HCT116 (cell line): ENCODE results near the gene LSAMP. TPM values are rescaled to one million over a fixed set of nuclear protein-coding genes. Genes with fewer than 3 reads are reported as not detected.
A peak's percentile ranks its signal among the peaks of the same experiment; 100 is the strongest.

Source experiments
- ATAC-seq: fragments of 200-7000 bp; cut with Tn5 transposase; 2 replicates; pipeline ENCODE4 v1.9.1; 2020; ENCODE audit warnings: mild to moderate bottlenecking, moderate library complexity
- BruUV-seq: library from RNA; stranded (reverse); fragments of 400-500 nt; replicated peaks from 2 replicates; lab custom pipeline; 2021; lab: Mats Ljungman, UMichigan
- CTCF ChIA-PET: fragments of 300-600 bp; sonication (Branson Sonifier 250); formaldehyde crosslinking; loops from one replicate; lab custom pipeline; 2021; ENCODE audit warnings: antibody characterized with exemption; lab: Charles Lee
- POLR2A ChIA-PET: fragments of 300-600, 350-600 bp; sonication (Branson Sonifier 250); formaldehyde crosslinking; loops from one replicate; lab custom pipeline; 2021; ENCODE audit warnings: antibody characterized with exemption; lab: Charles Lee
- RAD21 ChIA-PET, 2 experiments: fragments of 300-600 bp; sonication (Branson Sonifier 250); formaldehyde crosslinking; loops; one replicate each; lab custom pipeline; 2023; ENCODE audit warnings: low total read pairs in 2 of 2; ENCODE audit not compliant: uncharacterized antibody in 2 of 2, unreplicated experiment in 2 of 2, low non-redundant PET in 1 of 2; lab: Charles Lee
- DNase-seq: peaks from one replicate; pipeline ENCODE4 v3.0.0-alpha.2; 2010; ENCODE audit warnings: low read depth, low spot score
- H2AFZ ChIP-seq: fragments of 200-600 bp; shearing (Covaris generic), sonication (generic); 2 replicates; pipeline ENCODE4 v1.6.1; 2017; ENCODE audit warnings: low read depth, mixed run types, mixed read lengths, antibody characterized with exemption, low read length; ENCODE audit not compliant: poor library complexity, severe bottlenecking
- H3K27ac ChIP-seq: 2 replicates; pipeline ENCODE4 v1.5.1; 2012; ENCODE audit warnings: low read depth, low read length
- H3K27me3 ChIP-seq: fragments of 200-600 bp; sonication (generic); 2 replicates; pipeline ENCODE4 v1.6.1; 2016; ENCODE audit warnings: mixed run types, low read length, mixed read lengths; ENCODE audit not compliant: insufficient read depth
- H3K36me3 ChIP-seq, 2 experiments: fragments of 200-500 bp in 1 of 2; fragments of 200-600 bp in 1 of 2; sonication (Bioruptor generic) in 1 of 2; sonication (generic) in 1 of 2; 2 replicates each; pipeline versions ENCODE4 v1.5.1 to v1.6.1; 2014 to 2016; ENCODE audit warnings: low read length in 2 of 2, inconsistent platforms in 1 of 2, mixed read lengths in 1 of 2, mixed run types in 1 of 2; ENCODE audit not compliant: insufficient read depth in 2 of 2, control insufficient read depth in 1 of 2
- H3K4me1 ChIP-seq, 2 experiments: fragments of 200-600 bp in 1 of 2; sonication (generic) in 1 of 2; 2 replicates each; pipeline versions ENCODE4 v1.5.1 to v1.6.1; 2012 to 2017; ENCODE audit warnings: low read length in 2 of 2, inconsistent platforms in 1 of 2, mild to moderate bottlenecking in 1 of 2, mixed read lengths in 1 of 2, mixed run types in 1 of 2, moderate library complexity in 1 of 2; ENCODE audit not compliant: insufficient read depth in 2 of 2, control insufficient read depth in 1 of 2
- H3K4me2 ChIP-seq: fragments of 200-600 bp; sonication (generic); 2 replicates; pipeline ENCODE4 v1.6.1; 2017; ENCODE audit warnings: mixed run types, low read length, mixed read lengths
- H3K4me3 ChIP-seq, 2 experiments: fragments of 200-600 bp in 1 of 2; sonication (generic) in 1 of 2; replicated peaks in 1 of 2; 2 replicates each; pipeline ENCODE4 v1.5.1; 2011 to 2016; ENCODE audit warnings: low read length in 2 of 2, control low read depth in 1 of 2, low read depth in 1 of 2, mild to moderate bottlenecking in 1 of 2, mixed read lengths in 1 of 2, mixed run types in 1 of 2
- H3K79me2 ChIP-seq: fragments of 200-600 bp; sonication (generic); 2 replicates; pipeline ENCODE4 v1.6.1; 2017; ENCODE audit warnings: mild to moderate bottlenecking, mixed run types, low read length, moderate library complexity, mixed read lengths; ENCODE audit not compliant: insufficient read depth
- H3K9ac ChIP-seq: fragments of 200-600 bp; sonication (generic); 2 replicates; pipeline ENCODE4 v1.6.1; 2016; ENCODE audit warnings: low read length, mixed read lengths
- H3K9me2 ChIP-seq: fragments of 200-600 bp; sonication (generic), shearing (Covaris generic); 2 replicates; pipeline ENCODE4 v1.6.1; 2017; ENCODE audit warnings: mixed run types, mild to moderate bottlenecking, moderate library complexity; ENCODE audit not compliant: insufficient read depth
- H3K9me3 ChIP-seq, 2 experiments: fragments of 200-500 bp in 1 of 2; fragments of 200-600 bp in 1 of 2; sonication (Bioruptor generic) in 1 of 2; sonication (generic) in 1 of 2; 2 replicates each; pipeline ENCODE4 v1.6.1; 2014 to 2017; ENCODE audit warnings: low read length in 2 of 2, mixed read lengths in 2 of 2, inconsistent platforms in 1 of 2, low read depth in 1 of 2, mild to moderate bottlenecking in 1 of 2, mixed run types in 1 of 2, moderate library complexity in 1 of 2; ENCODE audit not compliant: control insufficient read depth in 1 of 2, insufficient read depth in 1 of 2
- H4K20me1 ChIP-seq: fragments of 200-600 bp; sonication (generic), shearing (Covaris generic); 2 replicates; pipeline ENCODE4 v1.6.1; 2017; ENCODE audit warnings: mixed run types, mild to moderate bottlenecking, moderate library complexity; ENCODE audit not compliant: insufficient read depth
- CBX3 ChIP-seq: IDR thresholded peaks from 2 replicates; pipeline ENCODE4 v1.6.1; 2012; ENCODE audit warnings: low read depth
- EGR1 ChIP-seq: IDR thresholded peaks from 2 replicates; pipeline ENCODE4 v1.6.1; 2012; ENCODE audit warnings: low read depth
- ELF1 ChIP-seq: IDR thresholded peaks from 2 replicates; pipeline ENCODE4 v1.6.1; 2012; ENCODE audit warnings: low read depth, borderline replicate concordance
- EZH2 ChIP-seq: fragments of 200-600 bp; sonication (generic); IDR thresholded peaks from 2 replicates; pipeline ENCODE4 v1.6.1; 2017; ENCODE audit warnings: antibody characterized with exemption, mixed run types
- FOSL1 ChIP-seq: IDR thresholded peaks from 2 replicates; pipeline ENCODE4 v1.6.1; 2012; ENCODE audit warnings: low read depth
- POLR2A ChIP-seq: IDR thresholded peaks from 2 replicates; pipeline ENCODE4 v1.7.0; 2011; ENCODE audit warnings: borderline replicate concordance; ENCODE audit not compliant: insufficient read depth, insufficient read length; ENCODE audit errors: extremely low read depth
- RAD21 ChIP-seq: IDR thresholded peaks from 2 replicates; pipeline ENCODE4 v1.6.1; 2012; ENCODE audit warnings: low read depth, mild to moderate bottlenecking
- SIN3A ChIP-seq: IDR thresholded peaks from 2 replicates; pipeline ENCODE4 v1.6.1; 2012; ENCODE audit warnings: low read depth
- SP1 ChIP-seq: IDR thresholded peaks from 2 replicates; pipeline ENCODE4 v1.6.1; 2012; ENCODE audit warnings: low read depth
- SRF ChIP-seq: IDR thresholded peaks from 2 replicates; pipeline ENCODE4 v1.6.1; 2012; ENCODE audit warnings: low read depth
- YY1 ChIP-seq: IDR thresholded peaks from 2 replicates; pipeline ENCODE4 v1.6.1; 2011; ENCODE audit warnings: low read length, low read depth, moderate library complexity, mild to moderate bottlenecking; ENCODE audit not compliant: insufficient replicate concordance; ENCODE audit errors: extremely low read depth
- ZFX ChIP-seq: fragments of 450-650 bp; IDR thresholded peaks from 2 replicates; pipeline ENCODE4 v1.6.1; 2017
- ZNF274 ChIP-seq: fragments of 200-500 bp; sonication (Bioruptor generic); IDR thresholded peaks from 2 replicates; pipeline ENCODE4 v1.6.1; 2014; ENCODE audit warnings: mild to moderate bottlenecking, low read depth, low read length, inconsistent platforms
- intact Hi-C: fragments of 100-400 bp; cut with micrococcal nuclease; formaldehyde crosslinking; loops from 2 replicates; pipeline ENCODE4 v1.10.0; 2022
- total RNA-seq: library from RNA; stranded (reverse); gene quantifications from one replicate; pipeline ENCODE4 v1.2.1, GENCODE V29; 2021; ENCODE audit not compliant: unreplicated experiment
- TF ChIP-seq, protein P1 (sequence below), 3 experiments: fragments of 200-600 bp in 1 of 3; sonication (generic) in 1 of 3; IDR thresholded peaks in 2 of 3; conservative IDR thresholded peaks in 1 of 3; 2 replicates each; pipeline ENCODE4 v1.5.1; 2012 to 2017; ENCODE audit warnings: low read depth in 2 of 3, low read length in 2 of 3, antibody characterized with exemption in 1 of 3, borderline replicate concordance in 1 of 3, control low read depth in 1 of 3, mild to moderate bottlenecking in 1 of 3, mixed read lengths in 1 of 3, mixed run types in 1 of 3, moderate library complexity in 1 of 3; ENCODE audit not compliant: insufficient read depth in 1 of 3
- TF ChIP-seq, protein P2 (sequence below): IDR thresholded peaks from 2 replicates; pipeline ENCODE4 v1.6.1; 2012; ENCODE audit warnings: low read depth
- TF ChIP-seq, protein P3 (sequence below): IDR thresholded peaks from 2 replicates; pipeline ENCODE4 v1.6.1; 2012
- TF ChIP-seq, protein P4 (sequence below): IDR thresholded peaks from 2 replicates; pipeline ENCODE4 v1.6.1; 2011; ENCODE audit warnings: mild to moderate bottlenecking, low read length, moderate library complexity; ENCODE audit not compliant: insufficient replicate concordance; ENCODE audit errors: extremely low read depth
- TF ChIP-seq, protein P5 (sequence below): IDR thresholded peaks from 2 replicates; pipeline ENCODE4 v1.6.1; 2012

Gene LSAMP
- total RNA-seq, 1 experiment from 2014 or later = 0.25 TPM

- intact Hi-C loops = loop anchor here (1.0 to 10.0 kb wide), 6 partner anchors 29 to 1659 kb away; no protein-coding TSS in a partner anchor
- no peaks in the 10 kb centered on the region for H3K36me3 ChIP-seq
- no peaks in the 10 kb centered on the region for H3K79me2 ChIP-seq
- DNase-seq (no peak), ATAC-seq (no peak)
- no TSS peak for BruUV-seq
- no peaks in the 10 kb centered on the region for H3K27me3 ChIP-seq
- no peaks in the 10 kb centered on the region for H3K9me3 ChIP-seq
- ChIA-PET CTCF (interaction anchor here (1.2 to 2.3 kb wide), 2 partner anchors 30 to 600 kb away, joined by 3 to 7 read pairs; no protein-coding TSS in a partner anchor), RAD21 (no interaction called here), POLR2A (no interaction called here)
- no peak overlapping the region for H3K4me3 ChIP-seq
- H2AFZ ChIP-seq = peak overlapping the region; percentile 89
- H3K9ac ChIP-seq = no peak overlapping the region
- no peaks in the 10 kb centered on the region for H3K9me2 ChIP-seq
- H4K20me1 ChIP-seq = no peaks in the 10 kb centered on the region
- no peak overlapping the region for H3K27ac ChIP-seq
- H3K4me1 ChIP-seq = no peaks in the 10 kb centered on the region
- no peak overlapping the region for H3K4me2 ChIP-seq
- TF ChIP-seq SIN3A (no peak), RAD21 (no peak), SRF (no peak), CBX3 (no peak), ZNF274 (no peak), YY1 (no peak), FOSL1 (no peak), ELF1 (no peak), EZH2 (no peak), SP1 (no peak), POLR2A (no peak), EGR1 (no peak), ZFX (no peak)
- TF ChIP-seq, protein P1, sequence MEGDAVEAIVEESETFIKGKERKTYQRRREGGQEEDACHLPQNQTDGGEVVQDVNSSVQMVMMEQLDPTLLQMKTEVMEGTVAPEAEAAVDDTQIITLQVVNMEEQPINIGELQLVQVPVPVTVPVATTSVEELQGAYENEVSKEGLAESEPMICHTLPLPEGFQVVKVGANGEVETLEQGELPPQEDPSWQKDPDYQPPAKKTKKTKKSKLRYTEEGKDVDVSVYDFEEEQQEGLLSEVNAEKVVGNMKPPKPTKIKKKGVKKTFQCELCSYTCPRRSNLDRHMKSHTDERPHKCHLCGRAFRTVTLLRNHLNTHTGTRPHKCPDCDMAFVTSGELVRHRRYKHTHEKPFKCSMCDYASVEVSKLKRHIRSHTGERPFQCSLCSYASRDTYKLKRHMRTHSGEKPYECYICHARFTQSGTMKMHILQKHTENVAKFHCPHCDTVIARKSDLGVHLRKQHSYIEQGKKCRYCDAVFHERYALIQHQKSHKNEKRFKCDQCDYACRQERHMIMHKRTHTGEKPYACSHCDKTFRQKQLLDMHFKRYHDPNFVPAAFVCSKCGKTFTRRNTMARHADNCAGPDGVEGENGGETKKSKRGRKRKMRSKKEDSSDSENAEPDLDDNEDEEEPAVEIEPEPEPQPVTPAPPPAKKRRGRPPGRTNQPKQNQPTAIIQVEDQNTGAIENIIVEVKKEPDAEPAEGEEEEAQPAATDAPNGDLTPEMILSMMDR (IDR thresholded peaks at IDR 0.05 in 2 of 3, conservative IDR thresholded peaks at IDR 0.05 in 1 of 3; ENCODE audit: borderline replicate concordance in 1 of 3, insufficient read depth in 1 of 3, low read depth in 2 of 3, low read length in 2 of 3) = no peak
- TF ChIP-seq, protein P2, sequence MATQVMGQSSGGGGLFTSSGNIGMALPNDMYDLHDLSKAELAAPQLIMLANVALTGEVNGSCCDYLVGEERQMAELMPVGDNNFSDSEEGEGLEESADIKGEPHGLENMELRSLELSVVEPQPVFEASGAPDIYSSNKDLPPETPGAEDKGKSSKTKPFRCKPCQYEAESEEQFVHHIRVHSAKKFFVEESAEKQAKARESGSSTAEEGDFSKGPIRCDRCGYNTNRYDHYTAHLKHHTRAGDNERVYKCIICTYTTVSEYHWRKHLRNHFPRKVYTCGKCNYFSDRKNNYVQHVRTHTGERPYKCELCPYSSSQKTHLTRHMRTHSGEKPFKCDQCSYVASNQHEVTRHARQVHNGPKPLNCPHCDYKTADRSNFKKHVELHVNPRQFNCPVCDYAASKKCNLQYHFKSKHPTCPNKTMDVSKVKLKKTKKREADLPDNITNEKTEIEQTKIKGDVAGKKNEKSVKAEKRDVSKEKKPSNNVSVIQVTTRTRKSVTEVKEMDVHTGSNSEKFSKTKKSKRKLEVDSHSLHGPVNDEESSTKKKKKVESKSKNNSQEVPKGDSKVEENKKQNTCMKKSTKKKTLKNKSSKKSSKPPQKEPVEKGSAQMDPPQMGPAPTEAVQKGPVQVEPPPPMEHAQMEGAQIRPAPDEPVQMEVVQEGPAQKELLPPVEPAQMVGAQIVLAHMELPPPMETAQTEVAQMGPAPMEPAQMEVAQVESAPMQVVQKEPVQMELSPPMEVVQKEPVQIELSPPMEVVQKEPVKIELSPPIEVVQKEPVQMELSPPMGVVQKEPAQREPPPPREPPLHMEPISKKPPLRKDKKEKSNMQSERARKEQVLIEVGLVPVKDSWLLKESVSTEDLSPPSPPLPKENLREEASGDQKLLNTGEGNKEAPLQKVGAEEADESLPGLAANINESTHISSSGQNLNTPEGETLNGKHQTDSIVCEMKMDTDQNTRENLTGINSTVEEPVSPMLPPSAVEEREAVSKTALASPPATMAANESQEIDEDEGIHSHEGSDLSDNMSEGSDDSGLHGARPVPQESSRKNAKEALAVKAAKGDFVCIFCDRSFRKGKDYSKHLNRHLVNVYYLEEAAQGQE = no peak
- TF ChIP-seq, protein P3, sequence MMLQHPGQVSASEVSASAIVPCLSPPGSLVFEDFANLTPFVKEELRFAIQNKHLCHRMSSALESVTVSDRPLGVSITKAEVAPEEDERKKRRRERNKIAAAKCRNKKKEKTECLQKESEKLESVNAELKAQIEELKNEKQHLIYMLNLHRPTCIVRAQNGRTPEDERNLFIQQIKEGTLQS = no peak
- TF ChIP-seq, protein P4, sequence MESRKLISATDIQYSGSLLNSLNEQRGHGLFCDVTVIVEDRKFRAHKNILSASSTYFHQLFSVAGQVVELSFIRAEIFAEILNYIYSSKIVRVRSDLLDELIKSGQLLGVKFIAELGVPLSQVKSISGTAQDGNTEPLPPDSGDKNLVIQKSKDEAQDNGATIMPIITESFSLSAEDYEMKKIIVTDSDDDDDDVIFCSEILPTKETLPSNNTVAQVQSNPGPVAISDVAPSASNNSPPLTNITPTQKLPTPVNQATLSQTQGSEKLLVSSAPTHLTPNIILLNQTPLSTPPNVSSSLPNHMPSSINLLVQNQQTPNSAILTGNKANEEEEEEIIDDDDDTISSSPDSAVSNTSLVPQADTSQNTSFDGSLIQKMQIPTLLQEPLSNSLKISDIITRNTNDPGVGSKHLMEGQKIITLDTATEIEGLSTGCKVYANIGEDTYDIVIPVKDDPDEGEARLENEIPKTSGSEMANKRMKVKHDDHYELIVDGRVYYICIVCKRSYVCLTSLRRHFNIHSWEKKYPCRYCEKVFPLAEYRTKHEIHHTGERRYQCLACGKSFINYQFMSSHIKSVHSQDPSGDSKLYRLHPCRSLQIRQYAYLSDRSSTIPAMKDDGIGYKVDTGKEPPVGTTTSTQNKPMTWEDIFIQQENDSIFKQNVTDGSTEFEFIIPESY = no peak
- TF ChIP-seq, protein P5, sequence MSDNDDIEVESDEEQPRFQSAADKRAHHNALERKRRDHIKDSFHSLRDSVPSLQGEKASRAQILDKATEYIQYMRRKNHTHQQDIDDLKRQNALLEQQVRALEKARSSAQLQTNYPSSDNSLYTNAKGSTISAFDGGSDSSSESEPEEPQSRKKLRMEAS = no peak
- TF ChIP-seq, all 23 proteins: peak for 0
These were observed 631.3 kb downstream of the LSAMP start for GRCh38 chr3:115814006-115814405.
